Ureter (tissue), 1 donor: Measurements from ENCODE around the gene MYO1E. TPM values are rescaled to one million over a fixed set of nuclear protein-coding genes. Genes with fewer than 3 reads are reported as not detected.

Experiments
- DNase-seq: peaks from one replicate; pipeline ENCODE4 v3.0.0-alpha.2; 2020; ENCODE audit warnings: low spot score
- total RNA-seq: library from RNA; stranded (reverse); gene quantifications from one replicate; pipeline ENCODE4 v1.2.4, GENCODE V29; 2023
- donor health status: DM: yes; HTN: yes; CAD: no.

The MYO1E gene
- total RNA-seq, 1 donor from 2014 or later, result 121 TPM

GRCh38 chr15:59194639-59195325, 177.9 kb downstream of the MYO1E start:
- DNase-seq, result no peak

- no peak for DNase-seq
These were observed 180.8 kb downstream of the MYO1E start for GRCh38 chr15:59191855-59192237.

GRCh38 chr15:59190291-59190690, 182.4 kb downstream of the MYO1E start:
- DNase-seq, result no peak

GRCh38 chr15:59189241-59189640, 183.4 kb downstream of the MYO1E start:
- DNase-seq, result no peak

GRCh38 chr15:59186501-59186900, 186.2 kb downstream of the MYO1E start:
- no peak for DNase-seq

- DNase-seq, result no peak
These were observed 186.9 kb downstream of the MYO1E start for GRCh38 chr15:59185725-59186124.

- no peak for DNase-seq
These were observed 191.6 kb downstream of the MYO1E start for GRCh38 chr15:59180945-59181600.

- DNase-seq, result no peak
These were observed 193.0 kb downstream of the MYO1E start for GRCh38 chr15:59179717-59180116.

- DNase-seq, result no peak
These were observed 194.4 kb downstream of the MYO1E start for GRCh38 chr15:59178151-59178695.

- DNase-seq, result no peak
These were observed 195.4 kb downstream of the MYO1E start for GRCh38 chr15:59177317-59177660.

GRCh38 chr15:59176653-59177316, 195.9 kb downstream of the MYO1E start:
- DNase-seq, result no peak

- DNase-seq, result no peak
These were observed 197.5 kb downstream of the MYO1E start for GRCh38 chr15:59174835-59175831.

GRCh38 chr15:59174151-59174834, 198.4 kb downstream of the MYO1E start:
- no peak for DNase-seq

- DNase-seq, result no peak
These were observed 199.5 kb downstream of the MYO1E start for GRCh38 chr15:59173194-59173593.

- no peak for DNase-seq
These were observed 200.3 kb downstream of the MYO1E start for GRCh38 chr15:59172289-59172901.

GRCh38 chr15:59171067-59171397, 201.6 kb downstream of the MYO1E start:
- DNase-seq, result no peak

GRCh38 chr15:59170295-59171066, 202.2 kb downstream of the MYO1E start:
- DNase-seq, result peak; percentile 76

GRCh38 chr15:59169251-59169708, 203.4 kb downstream of the MYO1E start:
- DNase-seq, result no peak

GRCh38 chr15:59168536-59168935, 204.1 kb downstream of the MYO1E start:
- no peak for DNase-seq
